Kasumi-1 (cell line): ENCODE measurements around the gene PALLD.
A peak's percentile ranks its signal among the peaks of the same experiment; 100 is the strongest.

Experiments used
- DNase-seq, 2 experiments: peaks; one replicate each; lab custom pipeline; 2025; lab: John Stamatoyannopoulos, UW

The PALLD gene

DNA sequence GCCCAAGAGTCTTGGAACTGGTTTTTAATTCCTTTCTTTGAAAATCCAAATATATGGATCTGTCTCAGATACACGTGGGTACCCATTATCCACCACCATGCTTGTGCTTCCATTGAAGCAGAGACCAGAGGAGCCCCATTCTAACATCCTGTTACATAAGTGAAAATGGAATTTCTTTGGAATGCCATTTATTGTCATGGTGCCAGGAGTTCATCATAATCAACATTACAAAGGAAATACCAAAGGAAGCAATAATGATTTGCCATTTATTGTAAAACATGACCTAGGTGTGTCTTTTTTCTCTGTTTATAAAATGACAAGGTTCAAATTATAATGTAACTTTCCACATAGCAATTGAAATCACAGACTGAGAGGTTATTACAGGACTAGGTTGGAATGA is 61.7 kb downstream of the PALLD start:
- DNase-seq: no peak

GRCh38 chr4:168560184-168561180 is 63.6 kb downstream of the PALLD start:
- no peak for DNase-seq

DNA sequence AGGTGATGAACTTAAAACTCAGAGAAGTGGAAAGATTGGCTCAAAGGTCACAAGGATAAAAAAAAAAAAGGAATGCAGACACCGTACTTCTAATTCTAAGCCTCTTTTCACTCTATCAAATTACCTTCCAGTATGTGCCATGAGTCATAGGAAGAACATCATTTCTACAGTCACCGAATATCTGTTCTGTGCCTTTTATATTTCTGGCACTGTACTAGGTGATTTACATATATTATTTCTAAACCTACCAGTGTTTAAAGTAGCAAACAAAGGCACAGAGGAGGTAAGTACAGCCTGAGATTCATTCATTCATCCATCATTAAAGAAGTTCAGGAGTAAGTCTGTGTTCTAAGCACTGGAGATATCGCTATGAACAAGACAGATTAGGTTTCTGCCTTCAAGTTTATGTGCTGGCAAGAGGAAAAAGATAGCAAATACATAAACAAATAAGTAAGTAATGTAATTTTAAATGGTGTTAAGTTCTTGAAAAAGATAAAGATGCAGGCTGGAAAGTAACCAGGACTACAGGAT is 65.3 kb downstream of the PALLD start:
- no peak for DNase-seq

DNA sequence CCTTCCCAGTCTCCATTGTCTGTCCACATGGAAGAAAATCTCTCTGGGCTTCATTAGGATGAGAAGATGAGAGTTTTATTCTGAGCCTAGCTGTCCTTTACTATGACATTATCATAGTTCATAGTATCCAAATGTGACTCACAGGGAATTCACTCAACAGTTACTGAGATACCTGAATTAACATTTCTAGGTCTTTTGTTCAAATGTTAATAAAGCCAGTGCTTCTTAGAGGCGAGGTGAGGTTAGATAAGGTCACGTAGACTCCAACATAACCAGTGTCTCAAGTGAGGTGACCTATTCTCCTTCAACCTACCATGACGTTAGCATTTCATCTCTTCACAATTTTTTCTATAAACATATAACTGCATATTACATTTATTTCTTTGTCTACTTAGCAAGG is 67.2 kb downstream of the PALLD start:
- no peak for DNase-seq

- no peak for DNase-seq
These were observed 68.3 kb downstream of the PALLD start for GRCh38 chr4:168565130-168565529.

DNA sequence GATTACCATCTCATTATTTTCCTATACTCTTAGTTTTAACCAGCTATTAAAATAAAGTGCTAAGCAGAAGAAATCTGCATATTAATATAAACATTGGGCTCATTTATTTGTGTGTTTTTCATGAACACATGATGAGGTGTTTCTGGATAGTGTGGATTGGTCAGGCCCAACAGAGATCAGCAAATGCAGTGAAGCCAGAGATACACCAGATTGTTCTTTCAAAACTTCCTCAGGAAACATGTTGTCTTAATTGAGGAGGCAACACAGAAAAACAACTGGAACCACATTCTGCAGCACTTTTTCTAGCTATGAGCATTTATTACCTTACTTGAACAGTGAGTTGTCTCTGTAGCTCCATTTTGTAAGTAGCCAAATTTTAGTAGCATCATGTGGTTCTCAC is 69.9 kb downstream of the PALLD start:
- DNase-seq: no peak

DNA sequence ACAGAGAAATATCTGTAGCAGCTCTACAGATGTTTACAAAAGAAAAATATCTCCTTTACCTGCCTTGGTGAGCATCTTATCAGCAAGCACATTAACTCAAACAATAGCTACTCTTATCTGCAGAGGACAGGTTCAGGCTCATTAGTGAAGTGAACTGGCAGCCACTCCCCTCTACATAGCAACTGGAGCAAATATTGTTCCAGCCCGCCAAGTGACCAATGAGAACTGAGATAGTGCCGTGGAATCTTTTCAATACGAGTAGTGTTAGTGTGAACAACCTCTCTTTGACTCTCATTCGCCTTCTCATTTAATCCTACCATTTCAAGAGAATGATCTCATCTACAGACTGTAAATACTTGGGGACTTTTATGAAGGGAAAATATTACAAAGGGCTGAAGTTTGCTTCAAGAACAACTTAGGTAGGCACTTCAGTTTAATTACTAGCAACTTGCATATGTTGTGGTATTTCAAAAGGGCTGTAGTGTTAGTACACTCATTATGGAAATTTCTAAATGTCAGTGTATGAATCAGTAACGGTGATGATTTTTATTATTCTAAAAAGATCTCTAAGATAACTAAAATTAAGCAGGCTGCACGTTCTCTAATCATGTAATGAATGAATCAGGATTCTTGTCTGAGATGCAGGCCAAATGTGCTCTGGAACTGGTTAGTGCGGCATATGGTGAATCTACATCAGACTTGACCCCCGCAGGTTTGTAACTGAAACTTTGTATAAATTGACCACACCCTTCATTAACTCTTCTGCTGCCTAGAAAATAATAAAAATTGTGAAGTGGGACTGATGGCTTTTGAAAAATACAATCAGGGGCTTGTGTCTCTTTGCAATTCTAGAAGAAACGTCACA is 72.4 kb downstream of the PALLD start:
- DNase-seq: no peak

DNA sequence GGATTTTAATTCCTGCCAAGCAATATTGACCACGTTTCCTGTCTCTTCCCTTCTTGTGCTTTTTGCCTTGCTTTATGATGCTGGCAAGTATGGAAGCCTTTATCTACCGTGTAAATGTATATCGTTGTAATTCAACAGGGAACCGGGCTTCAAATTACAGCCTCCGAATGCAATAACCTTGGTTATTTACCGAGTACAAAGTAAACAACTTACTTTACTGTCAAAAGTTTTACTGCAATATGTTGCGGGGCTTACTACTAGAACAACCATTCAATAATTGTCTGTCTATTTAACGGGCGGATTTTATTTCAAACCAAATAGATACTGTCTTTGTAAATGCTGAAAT is 73.1 kb downstream of the PALLD start:
- no peak for DNase-seq

DNA sequence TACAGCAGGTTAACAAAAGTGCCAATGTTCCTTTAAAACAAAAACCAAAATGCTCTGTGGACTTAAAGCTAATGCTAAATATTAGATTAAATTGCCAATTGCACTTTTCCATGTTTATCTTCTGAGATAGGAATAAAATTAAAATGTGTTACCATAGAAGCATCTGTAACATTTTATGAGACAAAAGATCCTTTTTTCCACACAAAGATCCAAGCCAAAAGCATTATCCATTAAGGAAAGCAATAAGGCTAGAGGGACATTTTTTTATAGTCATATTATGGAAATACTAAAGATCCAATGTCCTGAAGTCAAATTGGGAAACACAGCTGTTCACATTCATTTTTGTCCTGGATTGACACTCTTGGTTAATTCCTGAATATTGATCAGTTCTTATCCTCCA is 73.6 kb downstream of the PALLD start:
- DNase-seq: no peak

DNA sequence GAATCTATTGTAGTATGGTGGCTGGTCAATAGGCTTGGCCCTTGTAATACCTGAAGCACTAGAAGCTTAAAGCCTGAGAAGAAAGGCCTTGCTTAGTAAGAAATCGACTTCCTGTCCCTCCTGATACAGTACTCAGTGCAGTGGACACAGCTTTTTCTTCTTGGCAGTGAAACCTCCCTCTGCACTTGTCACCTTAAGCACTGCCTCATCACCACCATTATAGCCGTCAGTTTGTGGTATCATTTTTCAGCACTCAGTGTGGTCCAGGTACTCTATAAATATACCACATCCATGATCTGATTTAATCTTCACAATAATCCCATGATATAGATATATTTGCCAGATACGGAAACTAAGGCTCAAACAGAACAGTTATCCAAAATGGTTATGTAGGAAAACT is 75.2 kb downstream of the PALLD start:
- DNase-seq: no peak

DNA sequence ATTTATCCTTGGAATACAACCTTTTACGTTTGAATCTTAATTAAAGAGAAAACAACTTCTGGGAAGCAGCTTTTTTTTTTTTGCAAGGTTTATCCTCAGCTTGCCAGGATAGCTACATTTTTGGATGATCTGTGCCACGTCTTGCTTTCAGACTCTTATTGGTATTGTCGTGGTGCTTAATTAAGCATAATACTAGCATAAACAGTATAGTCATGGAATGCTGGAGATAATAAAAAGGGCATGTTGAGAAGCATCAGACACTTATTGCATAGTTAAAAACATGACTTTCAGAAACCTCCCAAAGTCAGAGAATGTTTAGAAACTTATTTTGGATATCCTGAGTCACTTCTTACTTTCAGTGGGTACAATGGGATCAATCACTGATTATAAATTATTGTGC is 77.0 kb downstream of the PALLD start:
- DNase-seq: no peak

DNA sequence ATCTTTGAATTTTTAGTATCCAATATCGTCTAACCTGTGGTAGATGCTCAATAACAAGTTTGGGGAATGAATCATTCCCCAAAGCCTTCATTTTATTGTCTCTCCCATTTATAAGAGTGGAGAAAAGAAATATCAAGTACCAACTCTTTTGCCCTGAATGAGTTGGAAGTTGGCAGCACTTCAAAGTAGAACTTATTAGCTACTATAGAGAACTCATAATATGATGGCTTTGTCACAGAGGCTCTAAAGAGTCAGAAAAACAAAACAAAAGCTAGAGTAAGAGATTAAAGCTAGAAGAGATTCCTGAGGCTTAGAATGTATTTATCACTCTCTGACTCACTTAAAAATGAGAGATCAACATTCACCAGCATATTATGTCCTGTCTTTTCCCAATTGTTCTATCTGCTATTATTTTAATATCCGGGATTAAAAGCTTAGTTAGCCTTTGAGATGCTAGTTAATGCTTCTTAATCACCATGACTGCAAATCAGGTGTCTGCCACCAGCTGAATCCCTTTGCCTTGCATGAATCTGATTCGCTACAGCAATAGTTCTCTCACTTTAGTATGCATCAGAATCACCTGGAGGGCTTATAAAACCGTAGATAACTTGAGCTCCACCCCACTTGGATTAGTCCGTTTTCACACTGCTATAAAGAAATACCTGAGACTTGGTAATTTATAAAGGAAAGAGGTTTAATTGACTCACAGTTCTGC is 77.9 kb downstream of the PALLD start:
- DNase-seq: no peak

DNA sequence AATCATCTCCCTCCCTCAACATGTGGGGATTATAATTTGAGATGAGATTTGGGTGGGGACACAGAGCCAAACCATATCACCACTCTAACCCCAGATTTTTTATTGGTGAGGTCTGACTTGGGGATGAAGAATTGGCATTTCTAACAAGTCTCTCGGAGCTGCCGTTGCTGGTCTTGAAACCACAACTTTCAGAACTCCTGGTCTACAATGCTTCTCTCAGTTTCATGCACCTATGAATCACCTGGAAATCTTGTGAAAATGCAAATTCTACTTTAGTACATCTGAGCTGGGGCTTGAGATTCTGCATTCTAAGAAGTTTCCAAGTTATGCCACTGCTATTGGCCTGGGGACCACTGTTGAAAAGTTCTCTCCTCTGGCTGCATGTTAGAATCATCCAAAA is 78.6 kb downstream of the PALLD start:
- no peak for DNase-seq

- DNase-seq: no peak
These were observed 80.8 kb downstream of the PALLD start for GRCh38 chr4:168577624-168578023.

- no peak for DNase-seq
These were observed 83.4 kb downstream of the PALLD start for GRCh38 chr4:168580228-168580627.

DNA sequence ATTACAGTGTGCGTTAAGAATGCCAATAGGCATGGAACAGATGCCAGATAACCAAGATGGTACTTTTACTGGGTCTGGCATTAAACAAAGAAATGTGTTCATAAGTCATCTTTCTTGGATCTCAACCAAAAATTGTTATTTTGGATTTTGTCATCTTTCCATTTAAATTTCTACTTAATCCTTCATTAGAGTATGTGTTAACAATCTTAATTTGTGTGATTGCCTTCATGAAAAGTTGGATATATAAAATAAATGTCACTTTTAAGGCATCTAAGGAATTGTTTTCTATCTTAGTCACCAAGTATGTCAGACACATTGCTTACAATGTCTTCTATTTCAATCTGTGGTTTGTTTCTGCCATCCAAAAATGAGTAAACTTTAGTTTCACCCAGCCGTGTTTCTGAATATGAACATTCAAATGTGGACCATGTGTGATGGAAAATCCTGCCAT is 87.5 kb downstream of the PALLD start:
- no peak for DNase-seq

- peak; percentile 64 to 66 for DNase-seq
These were observed 88.6 kb downstream of the PALLD start for GRCh38 chr4:168585168-168586091.

DNA sequence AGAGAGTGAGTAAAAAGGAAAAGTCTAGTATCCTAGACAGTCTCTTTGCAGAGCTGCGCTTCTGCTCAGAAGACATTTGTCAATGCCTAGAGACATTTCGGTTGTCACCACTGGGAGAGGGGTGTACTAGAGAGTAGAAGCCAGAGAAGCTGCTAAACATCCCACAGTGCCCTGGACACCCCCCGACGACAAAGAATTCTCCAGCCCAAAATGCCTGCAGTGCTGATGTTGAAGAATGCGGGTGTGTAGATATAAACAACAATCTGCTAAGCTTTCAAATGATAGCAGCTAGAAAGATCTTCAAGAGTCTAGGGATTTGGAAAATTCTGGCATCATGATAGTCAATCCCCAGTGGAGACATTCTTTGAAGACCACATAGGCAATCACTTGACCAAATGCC is 90.1 kb downstream of the PALLD start:
- DNase-seq: no peak

DNA sequence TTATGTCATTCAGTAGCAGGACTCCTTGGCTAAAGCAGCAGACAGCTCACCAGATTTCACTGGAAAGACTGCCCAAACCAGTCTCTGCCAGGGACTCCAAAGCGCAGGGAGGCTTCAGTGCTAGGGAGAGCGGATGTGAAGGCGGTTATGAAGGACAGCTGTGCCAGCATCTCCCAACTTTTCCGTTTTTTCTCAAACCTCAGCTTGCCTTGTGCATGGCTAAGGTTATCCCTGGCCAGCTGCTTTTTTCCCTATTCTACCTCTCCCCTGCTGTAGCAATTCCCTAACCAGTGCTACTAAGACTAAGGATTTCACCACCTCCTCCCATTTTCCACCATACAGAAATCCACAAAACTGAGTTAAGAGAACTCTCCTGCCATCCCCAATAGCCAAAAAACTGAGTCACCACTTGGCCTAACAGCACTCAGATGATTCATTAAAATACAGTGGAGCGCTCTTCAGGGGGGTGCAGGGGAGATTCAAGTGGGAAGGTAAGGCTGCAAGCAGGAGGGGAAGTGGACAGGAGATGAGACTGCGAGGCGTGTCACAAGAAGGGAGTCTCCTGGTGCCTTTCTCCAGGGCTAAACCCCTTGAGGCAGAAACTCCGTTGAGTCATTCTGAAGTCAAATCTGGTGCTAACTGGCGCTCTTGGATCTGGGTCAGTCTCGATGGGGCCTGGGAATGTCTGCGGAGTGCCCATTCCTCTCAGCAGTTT is 90.7 kb downstream of the PALLD start:
- no peak for DNase-seq

DNA sequence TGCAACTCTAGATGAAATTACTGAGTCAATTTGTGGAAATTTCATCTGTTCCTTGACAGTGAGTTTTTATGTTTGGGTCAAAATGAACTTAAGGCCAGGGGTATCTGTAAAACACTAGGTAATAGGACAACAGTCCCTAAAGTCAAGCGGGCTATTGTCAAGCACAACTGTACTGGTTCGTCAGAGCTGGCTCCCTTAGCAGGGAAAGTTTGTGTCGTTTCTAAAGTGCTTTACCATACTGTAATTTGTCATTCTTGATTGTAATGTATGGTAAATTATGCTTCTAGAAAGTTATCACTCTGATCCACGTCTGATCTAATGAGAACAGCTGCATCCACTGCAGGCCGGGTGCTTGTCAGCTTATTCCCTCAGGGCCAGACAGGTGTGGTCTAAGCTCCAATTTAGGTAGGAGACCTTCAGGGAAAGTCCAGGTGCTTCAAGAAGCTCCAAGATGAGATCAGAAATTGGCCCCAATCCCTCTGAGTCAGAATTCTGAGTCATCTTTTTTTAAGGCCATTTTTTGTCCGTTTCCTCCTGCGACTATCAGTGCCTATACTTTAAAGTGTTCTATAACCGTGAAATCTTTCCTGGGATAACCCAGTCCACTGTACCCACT is 92.2 kb downstream of the PALLD start:
- no peak for DNase-seq
